ENCODE results near the gene HOXC5.

Gene HOXC5

GRCh38 chr12:53995378-53996239 lies 37.2 kb upstream of the HOXC5 start:
- no peak for DNase-seq (ENCODE audit: low read depth)

GRCh38 chr12:53996240-53997203 lies 36.3 kb upstream of the HOXC5 start:
- DNase-seq (ENCODE audit: low read depth): no peak

DNA sequence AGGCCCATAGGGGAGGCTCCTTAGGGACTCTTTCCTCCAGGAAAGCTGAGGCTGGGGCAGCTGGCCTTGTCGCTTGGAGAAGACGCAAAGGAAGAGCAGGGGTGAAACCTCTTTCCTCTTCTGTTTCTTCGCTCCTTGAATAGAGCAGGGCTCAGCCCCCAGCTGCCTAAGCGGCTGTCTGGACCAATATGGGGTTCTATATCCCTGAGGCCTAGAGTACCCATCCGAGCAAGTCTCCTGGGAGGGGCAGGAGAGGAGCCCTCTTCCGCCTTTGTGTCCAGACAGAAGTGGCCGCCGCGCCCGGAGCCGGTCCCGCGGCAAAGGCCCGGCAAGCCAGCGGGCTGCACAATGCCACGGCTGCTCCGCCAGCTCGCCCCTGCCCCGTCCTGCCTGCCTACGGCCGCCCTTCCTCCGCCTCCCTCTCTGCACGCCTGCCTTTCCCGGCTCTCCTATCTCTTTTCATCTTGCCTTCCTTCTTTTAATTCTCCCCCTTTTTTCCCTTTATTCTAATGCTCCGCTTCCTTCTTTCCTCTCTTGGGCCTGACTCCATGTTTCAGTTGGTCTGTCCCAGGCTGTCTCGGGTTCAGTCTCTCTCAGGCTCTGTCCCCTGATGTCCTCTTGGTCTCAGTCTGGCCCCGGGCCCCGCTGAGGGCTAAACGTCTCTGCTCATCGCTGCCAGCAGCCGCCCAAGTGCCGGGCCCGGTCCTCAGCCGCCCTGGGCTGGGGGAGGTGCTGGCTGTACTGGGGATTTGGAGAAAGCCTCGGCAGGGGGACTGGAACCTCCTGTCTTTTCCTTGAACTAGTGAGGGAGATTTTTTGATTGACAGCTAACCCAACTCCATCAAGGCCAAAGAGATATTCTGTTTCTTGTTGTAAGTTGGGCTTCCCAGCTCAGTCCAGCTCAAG lies 35.4 kb upstream of the HOXC5 start:
- no peak for DNase-seq (ENCODE audit: low read depth)

GRCh38 chr12:53998110-53998899 lies 34.5 kb upstream of the HOXC5 start:
- DNase-seq (ENCODE audit: low read depth): no peak

GRCh38 chr12:53998900-53999236 lies 34.0 kb upstream of the HOXC5 start:
- DNase-seq (ENCODE audit: low read depth): no peak

GRCh38 chr12:53999559-54000115 lies 33.2 kb upstream of the HOXC5 start:
- no peak for DNase-seq (ENCODE audit: low read depth)

DNA sequence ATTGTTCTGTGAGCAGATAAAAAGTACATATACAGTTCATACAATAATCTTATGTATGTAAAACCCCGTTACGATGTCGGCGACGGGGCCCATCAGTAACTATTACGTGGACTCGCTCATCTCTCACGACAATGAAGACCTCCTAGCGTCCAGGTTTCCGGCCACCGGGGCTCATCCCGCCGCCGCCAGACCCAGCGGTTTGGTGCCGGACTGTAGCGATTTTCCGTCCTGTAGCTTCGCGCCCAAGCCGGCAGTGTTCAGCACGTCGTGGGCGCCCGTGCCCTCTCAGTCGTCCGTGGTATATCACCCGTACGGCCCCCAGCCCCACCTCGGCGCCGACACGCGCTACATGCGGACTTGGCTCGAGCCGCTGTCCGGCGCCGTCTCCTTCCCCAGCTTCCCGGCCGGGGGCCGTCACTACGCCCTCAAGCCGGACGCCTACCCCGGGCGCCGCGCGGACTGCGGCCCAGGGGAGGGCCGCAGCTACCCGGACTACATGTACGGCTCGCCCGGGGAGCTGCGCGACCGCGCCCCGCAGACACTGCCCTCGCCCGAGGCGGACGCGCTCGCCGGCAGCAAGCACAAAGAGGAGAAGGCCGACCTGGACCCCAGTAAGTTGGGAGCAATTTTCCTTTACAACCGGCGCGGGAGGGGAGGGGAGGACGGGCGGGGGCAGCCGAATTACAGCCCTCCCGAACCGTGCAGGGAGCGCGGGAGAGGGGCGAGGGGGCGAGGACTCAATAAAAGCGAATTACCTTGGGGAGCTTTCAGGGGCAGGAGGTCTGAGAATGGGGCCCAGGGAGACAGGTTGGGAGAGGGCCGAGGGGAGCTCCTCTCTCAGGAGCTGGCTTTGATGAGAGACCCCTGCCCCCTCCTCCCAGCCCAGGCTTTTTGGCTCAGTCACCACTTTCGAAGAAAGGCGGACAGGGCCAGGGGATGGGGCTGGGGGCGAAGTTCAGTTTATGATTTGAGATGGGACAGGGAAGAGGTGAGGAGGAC lies 32.4 kb upstream of the HOXC5 start, which contains the start of gene HOXC9:
Gene HOXC9 (plus strand): TSS at position 46 of the 999 bp plus-strand sequence. CDS start 28 bp downstream, at position 74.
- DNase-seq (ENCODE audit: low read depth): no peak

DNA sequence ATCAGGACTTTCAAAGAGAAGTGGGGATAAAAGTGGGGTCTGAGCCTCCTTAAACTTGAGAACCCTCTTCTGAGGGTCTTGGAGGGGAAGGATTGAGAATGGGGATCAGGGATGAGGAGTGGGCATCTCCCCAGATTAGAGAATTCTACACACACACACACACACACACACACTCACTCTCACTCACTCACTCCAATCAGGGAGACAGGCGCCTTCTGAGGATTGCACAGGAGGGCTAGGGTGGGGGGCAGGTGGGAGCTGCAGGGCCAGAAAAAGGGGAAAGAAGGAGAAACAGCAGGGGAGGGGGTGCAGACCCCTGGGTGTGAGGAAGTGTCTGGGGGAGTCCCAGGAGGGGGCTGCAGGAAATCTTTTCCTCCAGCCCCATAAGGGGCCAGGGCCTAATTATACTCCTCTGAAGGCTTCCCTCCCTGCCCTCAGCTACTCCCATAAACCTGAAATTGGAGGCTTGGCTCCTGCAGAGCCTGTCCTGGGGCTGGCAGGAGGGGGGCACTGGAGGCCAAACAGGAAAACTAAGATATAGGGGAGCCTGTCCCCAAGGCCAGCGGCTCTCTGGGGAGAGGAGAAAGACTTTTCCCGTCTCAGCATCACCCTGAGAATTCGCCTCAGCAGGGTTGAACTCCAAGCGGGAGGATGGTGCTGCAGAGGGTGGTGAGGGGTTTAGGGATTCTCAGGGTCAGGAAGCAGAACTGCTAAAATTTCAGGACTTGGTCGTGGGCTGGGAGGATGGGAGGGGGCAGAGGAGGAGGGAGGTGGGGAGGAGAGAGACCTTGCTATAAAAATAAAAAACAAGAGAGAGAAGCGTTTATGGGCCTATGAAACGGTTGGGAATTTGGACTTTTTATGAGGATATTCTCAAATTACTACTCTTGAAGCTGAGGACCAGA lies 31.3 kb upstream of the HOXC5 start:
- no peak for DNase-seq (ENCODE audit: low read depth)

GRCh38 chr12:54002278-54002914 lies 30.5 kb upstream of the HOXC5 start:
- DNase-seq (ENCODE audit: low read depth): no peak

- no peak for DNase-seq (ENCODE audit: low read depth)
Measured at GRCh38 chr12:54002915-54003389, 29.9 kb upstream of the HOXC5 start.

DNA sequence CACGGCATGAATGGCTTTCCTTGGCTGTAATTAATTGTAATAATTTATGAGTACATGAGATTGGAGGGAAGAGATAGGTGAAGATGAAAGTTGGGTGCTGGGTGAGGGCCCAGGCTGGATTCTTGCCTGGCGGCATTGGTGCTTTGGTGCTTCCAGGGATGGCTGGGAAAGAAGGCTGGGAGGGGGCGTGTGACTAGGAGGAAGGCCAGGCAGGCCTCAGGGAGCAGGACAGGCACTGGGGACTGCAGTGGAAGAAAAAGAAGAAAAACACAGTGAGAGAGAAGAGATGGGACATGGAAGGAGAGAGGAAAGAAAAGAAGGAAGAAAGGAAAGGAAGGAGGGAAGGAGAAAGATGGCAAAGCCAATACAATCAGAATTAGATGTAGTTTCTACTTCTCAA lies 29.2 kb upstream of the HOXC5 start:
- DNase-seq (ENCODE audit: low read depth): no peak

GRCh38 chr12:54004063-54004840 lies 28.6 kb upstream of the HOXC5 start:
- no peak for DNase-seq (ENCODE audit: low read depth)

GRCh38 chr12:54004841-54005530 lies 27.9 kb upstream of the HOXC5 start:
- DNase-seq (ENCODE audit: low read depth): no peak

GRCh38 chr12:54005531-54005852 lies 27.4 kb upstream of the HOXC5 start:
- no peak for DNase-seq (ENCODE audit: low read depth)

DNA sequence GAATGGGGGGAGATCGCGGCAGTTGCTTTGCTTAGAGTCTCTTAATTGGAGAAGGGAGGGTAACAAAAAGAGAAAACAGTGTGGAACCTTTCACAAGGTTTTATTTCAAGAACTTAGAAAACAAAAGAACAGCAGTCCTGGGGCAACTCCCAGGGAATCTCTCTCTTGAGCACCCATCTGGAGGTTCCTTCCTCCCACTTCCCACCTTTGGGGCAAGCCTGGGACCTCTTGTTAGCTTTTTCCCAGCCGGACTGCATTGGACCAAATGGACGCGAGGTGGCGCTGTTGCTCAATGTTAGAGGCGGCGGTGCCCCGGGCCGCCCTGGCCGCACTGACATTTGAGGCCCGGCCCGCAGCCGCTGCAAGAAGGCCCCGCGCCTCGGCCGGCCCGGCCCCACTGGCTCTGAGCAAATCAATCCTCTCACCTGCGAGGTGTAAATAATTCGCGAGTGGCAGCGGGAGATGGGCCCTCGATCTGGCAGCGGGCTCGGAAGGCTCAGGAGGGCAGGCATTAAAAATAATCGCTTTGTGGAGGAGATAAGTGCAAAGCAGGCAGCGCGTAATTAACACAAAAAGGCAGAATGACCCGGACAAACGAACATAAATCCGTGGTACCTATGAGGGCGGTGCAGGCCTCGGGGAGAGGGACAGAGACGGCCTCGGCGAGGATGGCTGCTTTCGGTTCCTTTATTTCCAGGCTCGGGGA lies 26.8 kb upstream of the HOXC5 start:
- peak; percentile 64 for DNase-seq (ENCODE audit: low read depth)

All from activated T-helper 1 cell treated with Interleukin-2 at 50 U/mL for 16 hours (primary cell).